KMS-11 (cell line): ENCODE measurements around the gene PLXDC2.

ENCODE experiments used
- H2AFZ ChIP-seq: fragments of 200-600 bp; sonication (generic); 2 replicates; pipeline ENCODE4 v1.6.1; 2016; ENCODE audit warnings: antibody characterized with exemption, mixed run types, low read depth
- H3K27ac ChIP-seq: fragments of 200-600 bp; sonication (generic); 2 replicates; pipeline ENCODE4 v1.6.1; 2016; ENCODE audit warnings: mild to moderate bottlenecking, mixed run types
- H3K27me3 ChIP-seq: fragments of 200-600 bp; sonication (generic); 2 replicates; pipeline ENCODE4 v1.6.1; 2017; ENCODE audit warnings: mild to moderate bottlenecking, low read depth, mixed run types, moderate library complexity; ENCODE audit not compliant: insufficient read depth
- H3K36me3 ChIP-seq: fragments of 200-600 bp; sonication (generic); 2 replicates; pipeline ENCODE4 v1.6.1; 2017; ENCODE audit warnings: mild to moderate bottlenecking, mixed run types; ENCODE audit not compliant: insufficient read depth
- H3K4me1 ChIP-seq: fragments of 200-600 bp; sonication (generic); 2 replicates; pipeline ENCODE4 v1.6.1; 2016; ENCODE audit warnings: mild to moderate bottlenecking, low read depth, mixed run types; ENCODE audit not compliant: poor library complexity, severe bottlenecking
- H3K4me2 ChIP-seq: fragments of 200-600 bp; sonication (generic); 2 replicates; pipeline ENCODE4 v1.7.0; 2016; ENCODE audit warnings: mild to moderate bottlenecking, mixed run types
- H3K4me3 ChIP-seq: fragments of 200-600 bp; sonication (generic); IDR thresholded peaks from 2 replicates; pipeline ENCODE4 v1.6.1; 2017; ENCODE audit warnings: low read depth, low read length, mixed read lengths; ENCODE audit not compliant: insufficient read depth
- H3K79me2 ChIP-seq: fragments of 200-600 bp; sonication (generic); 2 replicates; pipeline ENCODE4 v1.6.1; 2016; ENCODE audit warnings: low read depth, mixed run types; ENCODE audit not compliant: insufficient read depth
- H3K9ac ChIP-seq: fragments of 200-600 bp; sonication (generic); 2 replicates; pipeline ENCODE4 v1.6.1; 2016; ENCODE audit warnings: mild to moderate bottlenecking, mixed run types
- H4K20me1 ChIP-seq: fragments of 200-600 bp; sonication (generic); 2 replicates; pipeline ENCODE4 v1.6.1; 2016; ENCODE audit warnings: mild to moderate bottlenecking, mixed run types; ENCODE audit not compliant: insufficient read depth
- TF ChIP-seq, protein P1 (sequence below): fragments of 200-600 bp; sonication (generic); conservative IDR thresholded peaks from 2 replicates; pipeline ENCODE4 v1.6.1; 2017; ENCODE audit warnings: low read depth, mild to moderate bottlenecking, antibody characterized with exemption, low read length, moderate library complexity, mixed read lengths

Gene PLXDC2

DNA sequence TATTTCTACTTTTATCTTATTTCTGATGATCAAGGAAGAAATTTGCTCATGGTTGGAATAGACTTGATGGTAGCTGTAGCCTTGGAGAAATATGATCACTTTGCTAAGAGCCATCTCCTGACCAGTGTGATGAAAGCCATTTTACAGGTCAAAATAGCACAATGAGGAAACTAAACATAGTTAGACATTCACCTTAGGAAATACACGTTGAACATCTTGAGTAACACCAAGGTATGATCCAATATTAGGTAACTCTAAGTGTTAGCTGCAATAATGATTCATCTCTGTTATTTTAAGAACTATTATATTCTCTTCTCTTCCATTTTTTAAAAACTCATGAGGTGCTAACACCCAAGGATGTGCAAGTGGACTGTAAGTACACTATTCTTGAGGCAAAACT is 328.0 kb downstream of the PLXDC2 start:
- TF ChIP-seq, protein P1, sequence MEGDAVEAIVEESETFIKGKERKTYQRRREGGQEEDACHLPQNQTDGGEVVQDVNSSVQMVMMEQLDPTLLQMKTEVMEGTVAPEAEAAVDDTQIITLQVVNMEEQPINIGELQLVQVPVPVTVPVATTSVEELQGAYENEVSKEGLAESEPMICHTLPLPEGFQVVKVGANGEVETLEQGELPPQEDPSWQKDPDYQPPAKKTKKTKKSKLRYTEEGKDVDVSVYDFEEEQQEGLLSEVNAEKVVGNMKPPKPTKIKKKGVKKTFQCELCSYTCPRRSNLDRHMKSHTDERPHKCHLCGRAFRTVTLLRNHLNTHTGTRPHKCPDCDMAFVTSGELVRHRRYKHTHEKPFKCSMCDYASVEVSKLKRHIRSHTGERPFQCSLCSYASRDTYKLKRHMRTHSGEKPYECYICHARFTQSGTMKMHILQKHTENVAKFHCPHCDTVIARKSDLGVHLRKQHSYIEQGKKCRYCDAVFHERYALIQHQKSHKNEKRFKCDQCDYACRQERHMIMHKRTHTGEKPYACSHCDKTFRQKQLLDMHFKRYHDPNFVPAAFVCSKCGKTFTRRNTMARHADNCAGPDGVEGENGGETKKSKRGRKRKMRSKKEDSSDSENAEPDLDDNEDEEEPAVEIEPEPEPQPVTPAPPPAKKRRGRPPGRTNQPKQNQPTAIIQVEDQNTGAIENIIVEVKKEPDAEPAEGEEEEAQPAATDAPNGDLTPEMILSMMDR = no peak
- H3K4me1 ChIP-seq = no peaks in the 10 kb centered on the region
- no peaks in the 10 kb centered on the region for H3K36me3 ChIP-seq
- H3K4me3 ChIP-seq = no peak overlapping the region
- H3K9ac ChIP-seq = no peak overlapping the region
- no peak overlapping the region for H3K4me2 ChIP-seq
- H3K79me2 ChIP-seq = no peaks in the 10 kb centered on the region
- H3K27me3 ChIP-seq = no peaks in the 10 kb centered on the region
- no peaks in the 10 kb centered on the region for H4K20me1 ChIP-seq
- no peak overlapping the region for H2AFZ ChIP-seq
- no peak overlapping the region for H3K27ac ChIP-seq

DNA sequence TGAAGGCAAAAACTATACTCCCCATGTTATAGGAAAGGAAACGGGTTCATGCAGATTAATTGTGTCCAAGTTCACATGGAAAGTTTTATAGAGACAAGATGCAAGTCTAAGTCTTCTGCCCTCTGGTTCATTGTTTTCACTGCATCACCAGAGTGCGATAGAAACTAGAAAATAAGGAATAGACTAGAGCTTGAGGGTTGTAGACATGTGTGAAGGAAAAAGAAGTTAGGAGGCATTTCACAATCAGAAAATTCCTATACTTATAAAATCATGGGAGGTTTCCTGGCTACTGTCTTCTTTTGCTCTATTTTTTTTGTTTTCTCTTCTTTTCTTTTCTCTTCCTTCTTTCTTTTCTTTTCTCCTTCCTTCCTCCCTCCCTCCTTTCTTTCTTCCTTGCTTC is 329.8 kb downstream of the PLXDC2 start:
- Histone ChIP-seq H3K4me2 (no peak overlapping the region), H3K9ac (no peak overlapping the region), H2AFZ (no peak overlapping the region), H3K27ac (no peak overlapping the region), H4K20me1 (no peaks in the 10 kb centered on the region), H3K4me1 (no peaks in the 10 kb centered on the region), H3K4me3 (no peak overlapping the region), H3K36me3 (no peaks in the 10 kb centered on the region), H3K27me3 (no peaks in the 10 kb centered on the region), H3K79me2 (no peaks in the 10 kb centered on the region)
- TF ChIP-seq, protein P1 = no peak

DNA sequence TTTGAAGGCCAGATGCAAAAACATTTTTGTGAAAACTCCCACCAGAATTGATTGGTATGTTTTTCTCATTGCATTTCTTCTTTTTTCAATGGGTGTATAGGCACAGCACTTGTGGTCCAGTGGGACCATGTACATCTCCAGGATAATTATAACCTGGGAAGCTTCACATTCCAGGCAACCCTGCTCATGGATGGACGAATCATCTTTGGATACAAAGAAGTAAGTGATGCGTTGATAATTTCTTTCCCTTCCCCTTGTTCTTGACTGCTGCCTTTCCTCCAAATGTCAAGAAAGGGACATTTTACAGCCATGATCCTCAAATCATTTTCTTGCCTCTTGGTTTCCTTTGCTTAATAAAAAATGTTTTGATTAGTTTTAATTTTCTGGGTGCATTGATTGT is 331.5 kb downstream of the PLXDC2 start:
- H2AFZ ChIP-seq = no peak overlapping the region
- TF ChIP-seq, protein P1 = no peak
- H4K20me1 ChIP-seq = no peaks in the 10 kb centered on the region
- H3K36me3 ChIP-seq = no peaks in the 10 kb centered on the region
- H3K27me3 ChIP-seq = no peaks in the 10 kb centered on the region
- H3K27ac ChIP-seq = no peak overlapping the region
- no peak overlapping the region for H3K4me2 ChIP-seq
- no peak overlapping the region for H3K4me3 ChIP-seq
- H3K4me1 ChIP-seq = no peaks in the 10 kb centered on the region
- no peak overlapping the region for H3K9ac ChIP-seq
- no peaks in the 10 kb centered on the region for H3K79me2 ChIP-seq

DNA sequence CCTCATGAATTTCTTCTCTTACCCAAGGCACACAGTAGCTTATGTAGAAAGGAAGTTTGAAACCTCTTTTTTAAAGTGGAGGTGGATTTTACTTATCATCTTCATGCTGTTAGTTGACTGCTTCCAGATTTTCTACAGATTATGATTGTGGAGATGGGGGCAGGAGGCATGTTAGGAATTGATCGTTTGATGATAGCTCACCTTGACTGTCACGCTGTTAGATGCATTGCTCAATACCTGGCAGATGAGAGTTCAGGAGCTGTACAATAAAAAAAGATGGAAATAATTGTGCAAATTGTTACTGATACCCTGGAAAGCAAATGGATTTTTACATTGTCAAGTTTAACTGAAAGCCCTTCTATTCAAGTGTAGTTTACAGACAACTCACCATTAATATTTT is 340.3 kb downstream of the PLXDC2 start:
- Histone ChIP-seq H3K4me1 (no peaks in the 10 kb centered on the region), H2AFZ (no peak overlapping the region), H3K9ac (no peak overlapping the region), H3K4me2 (no peak overlapping the region), H3K79me2 (no peaks in the 10 kb centered on the region), H4K20me1 (no peaks in the 10 kb centered on the region), H3K27me3 (no peaks in the 10 kb centered on the region), H3K27ac (no peak overlapping the region), H3K4me3 (no peak overlapping the region), H3K36me3 (no peaks in the 10 kb centered on the region)
- TF ChIP-seq, protein P1 = no peak
